Measurements from ENCODE around the gene IRF2BP2.
"Not testable (repeated sequence)": the region's sequence is repeated elsewhere in the genome, so short reads cannot be mapped to it uniquely, and the experiment has no call there.

Gene IRF2BP2

DNA sequence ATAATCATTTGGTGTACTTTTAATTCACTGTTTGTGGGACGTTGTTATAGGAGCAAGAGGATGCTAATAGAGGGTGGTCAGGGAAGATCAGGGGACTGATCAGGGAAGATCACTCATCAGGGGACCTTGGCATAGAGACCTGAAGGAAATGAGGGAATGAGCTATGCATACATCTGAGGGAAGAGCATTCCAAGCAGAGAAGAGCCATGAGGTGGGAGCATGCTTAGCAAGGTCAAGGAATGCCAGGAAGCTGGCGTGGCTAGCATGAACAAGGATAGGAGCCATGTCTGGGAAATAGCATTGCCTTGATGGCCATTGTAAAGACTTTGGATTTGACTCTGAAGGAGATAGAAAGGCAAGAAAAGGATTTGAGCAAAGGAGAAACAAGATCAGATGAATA lies 14.1 kb downstream of the IRF2BP2 start:
- no peak overlapping the region for H3K4me3 ChIP-seq (ENCODE audit: low read depth, low read length)
- no peak for TF ChIP-seq CTCF (IDR thresholded peaks at IDR 0.05; ENCODE audit: low read depth, low read length)

DNA sequence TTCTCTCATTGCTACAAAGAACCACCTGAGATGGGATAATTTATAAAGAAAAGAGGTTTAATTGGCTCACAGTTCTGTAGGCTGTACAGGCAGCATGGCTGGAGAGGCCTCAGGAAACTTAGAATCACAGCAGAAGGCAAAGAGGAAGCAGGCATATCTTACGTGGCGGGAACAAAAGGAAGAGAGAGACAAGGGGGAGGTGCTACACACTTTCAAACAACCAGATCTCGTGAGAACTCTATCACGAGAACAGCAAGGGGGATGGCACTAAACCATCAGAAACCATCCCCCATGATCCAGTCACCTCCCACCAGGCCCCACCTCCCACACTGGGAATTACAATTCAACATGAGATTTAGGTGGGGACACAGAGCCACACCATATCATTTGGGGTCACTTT lies 15.4 kb downstream of the IRF2BP2 start:
- H3K4me3 ChIP-seq (ENCODE audit: low read depth, low read length) = not testable (repeated sequence)

- TF ChIP-seq CTCF (IDR thresholded peaks at IDR 0.05; ENCODE audit: low read depth, low read length) = no peak
- H3K4me3 ChIP-seq (ENCODE audit: low read depth, low read length) = no peak overlapping the region
Observed at GRCh38 chr1:234593771-234594504, 16.0 kb downstream of the IRF2BP2 start.

GRCh38 chr1:234593109-234593508 lies 16.9 kb downstream of the IRF2BP2 start:
- TF ChIP-seq CTCF (IDR thresholded peaks at IDR 0.05; ENCODE audit: low read depth, low read length) = no peak
- H3K4me3 ChIP-seq (ENCODE audit: low read depth, low read length) = no peak overlapping the region

DNA sequence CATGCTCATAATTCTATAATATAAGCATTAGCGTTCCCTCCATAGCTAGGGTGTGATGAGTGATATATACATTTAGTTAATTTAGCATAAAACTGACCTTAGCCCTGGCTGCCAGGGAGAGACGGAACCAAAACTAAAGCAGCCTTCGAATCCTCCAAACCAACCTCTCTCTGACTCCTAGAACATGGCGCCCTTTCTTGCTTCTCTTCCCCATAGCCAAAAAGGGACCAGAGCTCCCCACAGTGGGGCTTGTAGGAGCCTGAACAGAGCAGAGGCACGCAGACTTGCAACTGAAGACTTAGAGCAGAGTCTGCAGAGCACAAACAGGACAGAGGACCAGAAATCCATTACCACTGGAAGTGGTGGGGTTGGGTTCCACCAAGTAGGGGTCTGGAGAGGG lies 17.7 kb downstream of the IRF2BP2 start:
- H3K4me3 ChIP-seq (ENCODE audit: low read depth, low read length) = no peak overlapping the region
- no peak for TF ChIP-seq CTCF (IDR thresholded peaks at IDR 0.05; ENCODE audit: low read depth, low read length)

GRCh38 chr1:234591131-234591530 lies 18.8 kb downstream of the IRF2BP2 start:
- TF ChIP-seq CTCF (IDR thresholded peaks at IDR 0.05; ENCODE audit: low read depth, low read length) = no peak
- no peak overlapping the region for H3K4me3 ChIP-seq (ENCODE audit: low read depth, low read length)

- no peak for TF ChIP-seq CTCF (IDR thresholded peaks at IDR 0.05; ENCODE audit: low read depth, low read length)
- H3K4me3 ChIP-seq (ENCODE audit: low read depth, low read length) = no peak overlapping the region
Observed at GRCh38 chr1:234589854-234590620, 19.9 kb downstream of the IRF2BP2 start.

Measured in WI38 (cell line).